Measurements from ENCODE around the gene TTYH3.

The TTYH3 gene

DNA sequence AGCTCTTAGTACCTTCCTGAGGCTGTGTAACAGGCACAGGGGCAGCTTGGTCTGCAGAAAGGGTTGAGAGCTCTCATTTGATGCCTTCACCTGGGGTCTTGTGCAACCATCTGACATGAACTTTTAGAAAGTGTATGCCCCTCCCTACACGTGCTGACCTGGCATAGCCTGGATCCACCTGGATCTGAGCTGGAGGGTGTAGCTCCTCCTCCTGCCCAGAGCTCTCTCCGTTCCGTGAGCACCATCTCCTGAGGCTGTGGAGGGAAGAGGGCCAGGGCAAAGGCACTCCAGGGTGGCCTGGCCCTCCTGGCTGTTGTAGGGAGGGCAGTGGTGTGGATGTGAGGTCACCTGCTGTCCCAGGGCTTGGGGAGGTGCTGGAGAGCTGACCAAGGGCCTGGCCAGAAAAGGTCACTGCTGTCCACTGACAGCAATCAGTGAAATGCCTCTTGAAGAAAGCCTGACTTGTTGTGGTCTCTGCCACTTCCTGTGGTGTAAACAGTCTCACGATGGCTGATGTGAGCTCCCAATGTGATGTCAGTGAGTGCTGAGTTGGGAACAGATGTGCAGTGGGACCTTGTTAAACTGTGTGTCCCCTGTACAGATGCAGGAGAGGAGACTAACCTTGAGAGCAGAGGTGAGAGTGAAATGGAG is 79.2 kb downstream of the TTYH3 start:
- DNase-seq: no peak

DNA sequence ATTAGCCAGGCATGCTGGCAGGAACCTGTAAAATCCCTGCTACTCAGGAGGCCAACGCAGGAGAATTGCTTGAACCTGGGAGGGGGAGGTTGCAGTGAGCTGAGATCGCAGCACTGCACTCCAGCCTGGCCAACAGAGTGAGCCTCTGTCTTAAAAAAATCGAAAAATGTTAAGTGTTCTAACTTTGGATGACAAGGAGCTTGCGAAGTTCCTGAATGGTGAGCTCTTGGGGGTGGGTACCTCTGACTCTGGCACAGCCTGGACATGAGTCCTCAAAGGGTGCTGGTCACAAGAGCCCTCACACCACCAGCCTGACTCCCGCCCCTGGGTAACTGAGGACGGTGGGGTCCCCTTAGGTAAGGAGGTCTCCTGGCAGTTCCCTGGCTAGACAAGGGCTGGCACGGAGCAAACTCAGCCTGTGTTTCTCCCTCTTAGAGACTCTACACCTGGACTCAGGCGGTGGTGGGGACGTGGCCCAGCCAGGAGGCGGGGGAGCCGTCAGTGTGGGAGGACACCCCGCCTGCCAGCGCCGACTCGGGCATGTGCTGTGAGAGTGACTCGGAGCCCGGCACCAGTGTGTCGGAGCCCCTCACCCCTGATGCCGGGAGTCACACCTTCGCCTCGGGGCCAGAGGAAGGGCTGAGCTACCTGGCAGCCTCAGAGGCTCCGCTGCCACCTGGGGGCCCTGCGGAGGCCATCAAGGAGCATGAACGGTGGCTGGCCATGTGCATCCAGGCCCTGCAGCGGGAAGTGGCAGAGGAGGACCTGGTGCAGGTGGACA is 80.3 kb downstream of the TTYH3 start:
- no peak for DNase-seq

DNA sequence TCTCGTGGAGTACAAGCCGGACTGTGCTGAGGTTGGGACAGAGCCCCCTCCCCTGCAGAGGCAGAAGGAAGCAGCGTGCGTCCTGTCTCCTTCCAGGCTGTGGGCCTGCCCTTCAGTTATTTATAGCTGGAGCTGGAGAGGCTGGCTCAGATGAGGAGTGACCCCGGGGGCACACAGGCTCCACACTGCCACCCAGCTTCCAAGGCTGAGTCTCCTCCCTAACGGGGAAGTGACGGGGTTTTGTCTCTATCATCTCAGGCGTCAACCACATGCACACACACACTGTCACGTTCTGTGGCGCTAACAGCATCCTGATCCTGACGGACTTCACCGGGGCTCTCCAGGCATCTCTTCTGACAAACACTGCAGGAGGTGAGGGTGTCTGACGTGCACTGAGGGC is 81.6 kb downstream of the TTYH3 start:
- DNase-seq: no peak

DNA sequence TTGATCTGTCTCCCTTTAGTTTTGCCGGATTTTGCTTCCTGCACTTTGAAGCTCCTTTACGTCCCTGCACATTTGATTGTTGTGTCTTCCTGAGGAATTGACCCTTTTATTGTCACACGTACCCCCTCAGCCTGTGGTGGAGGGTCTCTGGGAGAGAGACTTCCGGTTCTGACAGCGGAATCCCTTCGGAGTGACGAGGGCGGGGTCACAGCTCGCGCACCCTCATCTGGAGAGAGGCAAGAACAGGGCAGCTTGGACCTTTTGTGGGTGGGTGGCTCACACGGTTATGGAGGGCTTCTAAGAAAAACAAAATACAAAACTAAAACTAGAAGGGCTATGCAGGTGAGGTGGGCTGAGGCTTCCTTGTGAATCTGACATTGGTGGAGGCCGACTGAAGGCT is 82.2 kb downstream of the TTYH3 start:
- DNase-seq: no peak
